GM23338 (cell line): ENCODE data around the gene PARP12.

Source experiments
- CREB1 ChIP-seq: fragments of 250-450 bp; sonication (Bioruptor Pico); IDR thresholded peaks from 2 replicates; pipeline ENCODE4 v1.5.0; 2020; ENCODE audit warnings: low read depth, mild to moderate bottlenecking, moderate library complexity
- EZH2 ChIP-seq: fragments of 200-600 bp; sonication (generic); IDR thresholded peaks from one replicate; pipeline ENCODE4 v1.8.0; 2017; ENCODE audit warnings: antibody characterized with exemption, mild to moderate bottlenecking, low read depth; ENCODE audit not compliant: unreplicated experiment
- EZH2phosphoT487 ChIP-seq: fragments of 200-600 bp; sonication (generic); IDR thresholded peaks from one replicate; pipeline ENCODE4 v1.8.1; 2018; ENCODE audit warnings: antibody characterized with exemption; ENCODE audit not compliant: unreplicated experiment
- JUNB ChIP-seq: IDR thresholded peaks from one replicate; pipeline ENCODE4 v1.6.1; 2016; ENCODE audit warnings: antibody characterized with exemption; ENCODE audit not compliant: unreplicated experiment
- NANOG ChIP-seq: IDR thresholded peaks from 2 replicates; pipeline ENCODE4 v1.6.1; 2016; ENCODE audit warnings: antibody characterized with exemption, borderline replicate concordance
- POLR2AphosphoS5 ChIP-seq: IDR thresholded peaks from 2 replicates; pipeline ENCODE4 v1.6.1; 2016; ENCODE audit warnings: antibody characterized with exemption, low read depth
- ZNF114 ChIP-seq: fragments of 250-450 bp; sonication (Bioruptor Pico); IDR thresholded peaks from 2 replicates; pipeline ENCODE4 v1.5.0; 2020; ENCODE audit warnings: mild to moderate bottlenecking, moderate library complexity
- TF ChIP-seq, protein P1 (sequence below), 2 experiments: fragments of 200-600 bp in 1 of 2; sonication (generic) in 1 of 2; conservative IDR thresholded peaks; 2 replicates each; pipeline versions ENCODE4 v1.5.1 to v1.6.1; 2016 to 2017; ENCODE audit warnings: antibody characterized with exemption in 2 of 2, low read depth in 2 of 2, mild to moderate bottlenecking in 2 of 2, moderate library complexity in 1 of 2
- TF ChIP-seq, protein P2 (sequence below): IDR thresholded peaks from one replicate; pipeline ENCODE4 v1.6.1; 2018; ENCODE audit warnings: antibody characterized with exemption; ENCODE audit not compliant: unreplicated experiment

DNA sequence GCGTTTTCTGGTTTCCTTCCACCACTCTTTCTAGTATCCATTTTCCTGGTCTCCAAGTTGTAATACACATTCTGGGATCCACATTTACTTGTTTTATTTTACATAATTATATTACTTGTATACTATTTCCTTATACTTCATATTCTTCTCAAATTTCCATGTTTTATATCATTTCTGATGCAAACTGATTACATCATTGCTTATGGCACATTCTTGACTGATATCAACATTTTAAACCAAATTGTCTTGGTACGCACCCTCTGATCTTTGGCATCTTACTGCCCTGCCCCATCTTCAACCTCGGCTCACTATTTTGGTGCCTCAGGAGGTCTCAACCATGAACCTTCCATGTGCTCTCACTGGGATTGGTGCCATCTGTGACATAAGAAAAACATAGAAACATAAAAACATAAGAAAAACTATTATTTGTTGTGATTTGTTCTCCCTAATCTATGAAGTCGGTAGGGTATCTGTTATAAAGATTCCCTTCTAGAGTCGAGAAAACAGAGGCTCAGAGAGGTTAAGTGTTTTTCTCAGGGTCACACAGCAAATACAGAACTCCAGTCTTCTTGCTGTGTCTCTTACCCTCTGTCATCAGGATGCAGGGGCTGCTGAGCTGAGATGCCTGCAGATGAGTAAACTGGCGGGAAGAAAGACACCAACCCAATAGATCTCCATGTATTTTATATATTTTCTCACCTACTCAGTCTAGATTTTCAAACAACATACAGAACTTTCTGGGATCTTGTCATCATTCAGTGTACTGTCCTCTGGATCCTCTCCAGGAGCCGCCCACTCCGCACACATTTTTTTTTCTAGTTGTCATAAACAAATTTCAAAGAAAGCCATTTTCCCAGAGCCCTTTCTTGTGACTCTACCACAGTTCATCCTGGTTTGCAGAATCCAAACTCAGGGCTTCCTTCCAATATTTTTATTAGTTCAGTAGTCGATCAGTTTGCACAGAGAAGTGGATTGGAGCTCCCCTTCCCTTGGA, 79.5 kb downstream of the PARP12 start:
- TF ChIP-seq ZNF114, result no peak
- TF ChIP-seq, protein P1, sequence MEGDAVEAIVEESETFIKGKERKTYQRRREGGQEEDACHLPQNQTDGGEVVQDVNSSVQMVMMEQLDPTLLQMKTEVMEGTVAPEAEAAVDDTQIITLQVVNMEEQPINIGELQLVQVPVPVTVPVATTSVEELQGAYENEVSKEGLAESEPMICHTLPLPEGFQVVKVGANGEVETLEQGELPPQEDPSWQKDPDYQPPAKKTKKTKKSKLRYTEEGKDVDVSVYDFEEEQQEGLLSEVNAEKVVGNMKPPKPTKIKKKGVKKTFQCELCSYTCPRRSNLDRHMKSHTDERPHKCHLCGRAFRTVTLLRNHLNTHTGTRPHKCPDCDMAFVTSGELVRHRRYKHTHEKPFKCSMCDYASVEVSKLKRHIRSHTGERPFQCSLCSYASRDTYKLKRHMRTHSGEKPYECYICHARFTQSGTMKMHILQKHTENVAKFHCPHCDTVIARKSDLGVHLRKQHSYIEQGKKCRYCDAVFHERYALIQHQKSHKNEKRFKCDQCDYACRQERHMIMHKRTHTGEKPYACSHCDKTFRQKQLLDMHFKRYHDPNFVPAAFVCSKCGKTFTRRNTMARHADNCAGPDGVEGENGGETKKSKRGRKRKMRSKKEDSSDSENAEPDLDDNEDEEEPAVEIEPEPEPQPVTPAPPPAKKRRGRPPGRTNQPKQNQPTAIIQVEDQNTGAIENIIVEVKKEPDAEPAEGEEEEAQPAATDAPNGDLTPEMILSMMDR (conservative IDR thresholded peaks at IDR 0.05; ENCODE audit: low read depth in 2 of 2), result no peak
- no peak for TF ChIP-seq POLR2AphosphoS5
- TF ChIP-seq EZH2, result no peak
- no peak for TF ChIP-seq EZH2phosphoT487
- TF ChIP-seq, protein P2, sequence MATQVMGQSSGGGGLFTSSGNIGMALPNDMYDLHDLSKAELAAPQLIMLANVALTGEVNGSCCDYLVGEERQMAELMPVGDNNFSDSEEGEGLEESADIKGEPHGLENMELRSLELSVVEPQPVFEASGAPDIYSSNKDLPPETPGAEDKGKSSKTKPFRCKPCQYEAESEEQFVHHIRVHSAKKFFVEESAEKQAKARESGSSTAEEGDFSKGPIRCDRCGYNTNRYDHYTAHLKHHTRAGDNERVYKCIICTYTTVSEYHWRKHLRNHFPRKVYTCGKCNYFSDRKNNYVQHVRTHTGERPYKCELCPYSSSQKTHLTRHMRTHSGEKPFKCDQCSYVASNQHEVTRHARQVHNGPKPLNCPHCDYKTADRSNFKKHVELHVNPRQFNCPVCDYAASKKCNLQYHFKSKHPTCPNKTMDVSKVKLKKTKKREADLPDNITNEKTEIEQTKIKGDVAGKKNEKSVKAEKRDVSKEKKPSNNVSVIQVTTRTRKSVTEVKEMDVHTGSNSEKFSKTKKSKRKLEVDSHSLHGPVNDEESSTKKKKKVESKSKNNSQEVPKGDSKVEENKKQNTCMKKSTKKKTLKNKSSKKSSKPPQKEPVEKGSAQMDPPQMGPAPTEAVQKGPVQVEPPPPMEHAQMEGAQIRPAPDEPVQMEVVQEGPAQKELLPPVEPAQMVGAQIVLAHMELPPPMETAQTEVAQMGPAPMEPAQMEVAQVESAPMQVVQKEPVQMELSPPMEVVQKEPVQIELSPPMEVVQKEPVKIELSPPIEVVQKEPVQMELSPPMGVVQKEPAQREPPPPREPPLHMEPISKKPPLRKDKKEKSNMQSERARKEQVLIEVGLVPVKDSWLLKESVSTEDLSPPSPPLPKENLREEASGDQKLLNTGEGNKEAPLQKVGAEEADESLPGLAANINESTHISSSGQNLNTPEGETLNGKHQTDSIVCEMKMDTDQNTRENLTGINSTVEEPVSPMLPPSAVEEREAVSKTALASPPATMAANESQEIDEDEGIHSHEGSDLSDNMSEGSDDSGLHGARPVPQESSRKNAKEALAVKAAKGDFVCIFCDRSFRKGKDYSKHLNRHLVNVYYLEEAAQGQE, result no peak
- no peak for TF ChIP-seq CREB1 (CRISPR knock-in tag)
- no peak for TF ChIP-seq NANOG
- no peak for TF ChIP-seq JUNB
